ENCODE results near the gene PAH. TPM values are rescaled to one million over a fixed set of nuclear protein-coding genes. Genes with fewer than 3 reads are reported as not detected.

Gene PAH
- total RNA-seq, 1 donor from 2014 or later, result not detected

GRCh38 chr12:102950107-102950949 lies 33.3 kb upstream of the PAH start:
- DNase-seq, result no peak

GRCh38 chr12:102948941-102949352 lies 31.9 kb upstream of the PAH start:
- no peak for DNase-seq

- no peak for DNase-seq
These were observed 29.0 kb upstream of the PAH start for GRCh38 chr12:102946042-102946441.

GRCh38 chr12:102939670-102940222 lies 22.7 kb upstream of the PAH start:
- DNase-seq, result no peak

- DNase-seq, result no peak
These were observed 22.0 kb upstream of the PAH start for GRCh38 chr12:102939059-102939458.

GRCh38 chr12:102933168-102933567 lies 16.1 kb upstream of the PAH start:
- DNase-seq, result no peak

- no peak for DNase-seq
These were observed 10.2 kb upstream of the PAH start for GRCh38 chr12:102927220-102927619.

GRCh38 chr12:102921240-102921639 lies 4.2 kb upstream of the PAH start:
- no peak for DNase-seq

GRCh38 chr12:102920271-102920670 lies 3.2 kb upstream of the PAH start:
- no peak for DNase-seq

GRCh38 chr12:102918840-102919239 lies 1.8 kb upstream of the PAH start:
- DNase-seq, result no peak

GRCh38 chr12:102916252-102917025 lies 605 bp downstream of the PAH start:
- DNase-seq, result no peak

- DNase-seq, result no peak
These were observed 3.4 kb downstream of the PAH start for GRCh38 chr12:102913453-102914226.

- no peak for DNase-seq
These were observed 4.8 kb downstream of the PAH start for GRCh38 chr12:102912258-102912657.

- no peak for DNase-seq
These were observed 5.7 kb downstream of the PAH start for GRCh38 chr12:102911320-102911719.

- DNase-seq, result no peak
These were observed 6.3 kb downstream of the PAH start for GRCh38 chr12:102910792-102911191.

GRCh38 chr12:102910137-102910536 lies 6.9 kb downstream of the PAH start:
- no peak for DNase-seq

- no peak for DNase-seq
These were observed 9.1 kb downstream of the PAH start for GRCh38 chr12:102907918-102908317.

GRCh38 chr12:102905229-102905628 lies 11.8 kb downstream of the PAH start:
- no peak for DNase-seq

GRCh38 chr12:102903337-102904007 lies 13.6 kb downstream of the PAH start:
- no peak for DNase-seq

GRCh38 chr12:102902093-102902492 lies 15.0 kb downstream of the PAH start:
- DNase-seq, result no peak

GRCh38 chr12:102900389-102900788 lies 16.7 kb downstream of the PAH start:
- DNase-seq, result no peak

- no peak for DNase-seq
These were observed 21.0 kb downstream of the PAH start for GRCh38 chr12:102896067-102896466.

All from skin of body (tissue), 2 donors.